22Rv1 (cell line): ENCODE results near the gene ERO1A.

ENCODE experiments used
- H3K27ac ChIP-seq: fragments of 450-650 bp; 2 replicates; pipeline ENCODE4 v1.5.1; 2017
- CTCF ChIP-seq: fragments of 450-650 bp; IDR thresholded peaks from 2 replicates; pipeline ENCODE4 v1.5.1; 2017; ENCODE audit warnings: mild to moderate bottlenecking
- ZFX ChIP-seq: fragments of 450-650 bp; IDR thresholded peaks from 2 replicates; pipeline ENCODE4 v1.6.1; 2017; ENCODE audit warnings: antibody characterized with exemption, borderline replicate concordance

Gene ERO1A

DNA sequence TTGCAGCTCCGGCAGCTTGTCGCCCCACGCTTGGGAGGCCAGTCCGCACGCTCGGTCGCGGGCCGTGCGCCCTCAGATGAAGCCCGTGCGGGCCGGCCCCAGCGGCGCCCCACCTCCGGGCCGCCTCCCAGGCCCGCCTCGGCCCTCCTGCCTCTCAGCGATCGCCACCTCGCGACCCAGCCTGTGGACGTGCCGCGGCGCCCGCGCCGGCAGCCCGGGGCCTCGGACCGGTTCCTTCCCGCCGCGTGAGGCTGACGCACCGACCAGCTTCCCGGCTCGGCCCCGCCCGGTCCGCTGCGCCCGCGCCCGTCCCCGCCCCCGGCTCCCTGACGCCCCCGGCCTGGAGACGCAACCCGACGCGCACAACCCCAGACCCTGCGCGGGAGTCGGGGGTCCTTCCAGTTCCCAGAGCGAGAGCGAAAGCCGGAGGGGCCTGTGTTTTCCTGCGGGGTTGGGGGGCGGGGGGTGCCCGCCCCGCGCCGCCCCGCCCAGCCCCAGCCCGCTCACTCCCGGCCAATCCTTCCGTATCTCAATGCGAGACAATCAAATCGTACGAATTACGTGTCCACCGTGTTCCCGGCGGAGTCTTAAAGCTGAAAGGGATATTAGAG is at the start of gene ERO1A:
Gene ERO1A (minus strand): TSS at position 78 of the 611 bp plus-strand sequence. CDS start 77 bp downstream, at position 1.
- TF ChIP-seq ZFX (no peak), CTCF (peak; percentile 21)
- peak within 1 kb of the TSS; percentile 81 for H3K27ac ChIP-seq

DNA sequence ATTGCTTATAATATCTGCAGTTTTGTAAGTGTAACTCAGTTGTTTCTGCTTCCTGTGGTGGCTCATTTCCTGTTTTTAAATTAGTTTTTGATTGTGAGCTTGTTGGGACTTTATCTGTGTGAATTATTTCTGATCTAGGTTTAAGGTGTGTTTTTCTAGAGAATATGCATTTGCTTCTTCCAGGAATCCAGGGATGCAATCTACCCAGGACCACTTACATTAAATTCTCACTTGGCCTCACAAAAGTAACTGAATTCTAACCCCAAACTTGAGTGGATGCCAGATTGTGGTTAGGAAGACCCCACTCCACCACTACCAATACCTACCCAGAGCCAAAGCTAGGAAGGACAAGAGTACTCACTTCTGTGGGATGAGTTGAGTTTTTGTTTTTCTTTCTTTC is 46.5 kb upstream of the ERO1A start:
- H3K27ac ChIP-seq, result no peak overlapping the region
- TF ChIP-seq ZFX (no peak), CTCF (no peak)

GRCh38 chr14:52740751-52741150 is 45.4 kb upstream of the ERO1A start:
- TF ChIP-seq ZFX, result no peak
- TF ChIP-seq CTCF, result no peak
- H3K27ac ChIP-seq, result no peak overlapping the region

DNA sequence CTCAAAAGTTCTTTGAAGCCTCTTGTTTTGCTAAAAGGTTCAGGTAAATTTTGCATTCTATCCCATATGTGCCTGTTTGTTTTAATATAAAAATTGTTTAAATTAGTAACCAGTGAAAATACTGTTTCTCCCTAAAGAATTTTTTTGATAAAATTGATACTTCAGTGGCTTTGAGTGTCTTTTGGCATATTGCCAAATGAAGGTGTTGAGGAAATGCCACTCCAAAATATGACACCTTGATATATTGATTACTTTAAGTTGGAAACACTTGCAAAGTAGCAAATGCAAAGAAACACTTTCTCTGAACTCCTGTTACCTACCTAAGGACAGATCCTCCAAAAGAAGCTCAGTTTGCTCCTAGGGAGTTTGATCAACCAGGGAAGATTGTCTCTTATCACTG is 43.1 kb upstream of the ERO1A start:
- TF ChIP-seq ZFX (no peak), CTCF (no peak)
- H3K27ac ChIP-seq, result no peak overlapping the region

DNA sequence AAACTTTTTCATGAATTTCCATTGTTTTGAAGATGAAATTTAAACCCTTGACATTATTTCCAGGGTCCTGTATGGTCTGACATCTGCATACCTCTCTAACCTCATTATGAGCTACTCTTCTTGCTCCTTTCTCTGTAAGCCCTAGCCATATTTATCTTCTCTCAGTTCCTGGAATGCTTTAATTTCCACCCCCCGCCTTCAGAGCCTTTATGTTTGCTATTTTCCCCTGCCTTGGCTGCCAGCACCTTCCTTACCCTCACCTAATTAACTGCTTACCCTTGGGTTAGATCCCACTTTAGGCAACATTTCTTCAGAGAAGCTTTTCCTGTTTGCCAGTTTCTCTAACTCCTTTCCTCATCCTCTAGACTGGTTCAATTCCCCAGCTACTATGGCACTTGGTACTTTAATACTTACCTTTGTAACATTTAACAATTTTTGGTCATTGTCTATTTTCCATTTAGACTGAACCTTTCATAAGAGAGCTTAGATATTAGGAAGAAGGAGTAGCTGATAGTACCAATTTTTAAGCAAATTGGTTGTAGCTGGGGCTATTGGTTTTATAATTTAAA is 40.6 kb upstream of the ERO1A start:
- no peak overlapping the region for H3K27ac ChIP-seq
- TF ChIP-seq CTCF (no peak), ZFX (no peak)

GRCh38 chr14:52733824-52734223 is 38.5 kb upstream of the ERO1A start:
- H3K27ac ChIP-seq, result no peak overlapping the region
- TF ChIP-seq CTCF (no peak), ZFX (no peak)

- H3K27ac ChIP-seq, result peak overlapping the region; percentile 67
- TF ChIP-seq ZFX (no peak), CTCF (no peak)
Measured at GRCh38 chr14:52730709-52731111, 35.4 kb upstream of the ERO1A start.
